ENCODE data around the gene MEIS2.

DNA sequence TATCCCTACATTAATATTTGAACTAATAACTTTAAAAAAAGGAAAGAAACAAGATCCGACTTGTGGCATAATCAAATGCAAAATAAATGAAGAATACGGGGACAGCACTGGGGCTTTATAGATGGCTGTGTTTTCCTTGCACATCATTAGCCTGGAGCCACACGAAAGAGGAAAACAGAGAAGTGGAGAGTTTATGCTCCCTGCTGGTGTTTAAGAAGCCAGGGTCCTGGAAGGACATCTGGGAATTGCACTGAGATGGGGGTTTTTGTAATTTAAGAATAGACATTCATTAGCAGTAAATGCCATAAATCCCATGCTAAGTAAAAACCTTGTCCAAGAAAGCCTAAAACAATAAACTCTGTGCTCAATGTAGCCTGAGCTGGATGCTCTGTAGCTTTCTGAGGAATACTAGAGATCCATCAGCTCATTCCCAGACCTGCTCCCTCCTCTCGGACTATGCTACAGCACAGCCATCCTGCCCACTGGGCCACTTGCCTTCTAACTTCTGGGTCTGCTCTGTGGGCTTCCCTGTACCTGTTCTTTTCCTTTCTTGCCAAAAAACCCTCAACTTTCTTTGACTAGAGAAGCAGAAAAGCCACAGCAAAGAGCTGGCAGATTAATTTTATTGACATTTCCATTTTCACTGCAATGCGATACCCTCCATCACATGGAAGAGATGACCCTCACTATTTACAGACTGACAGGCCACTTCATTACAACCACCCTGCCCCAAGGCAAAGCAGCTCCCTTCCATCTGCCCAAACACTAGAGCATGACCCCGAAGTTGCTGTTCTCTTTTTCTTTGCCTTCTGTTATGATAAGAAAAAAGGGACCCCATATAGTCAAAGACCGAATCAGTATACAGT, 62.3 kb downstream of the MEIS2 start:
- TF ChIP-seq CTCF (IDR thresholded peaks at IDR 0.05) (no peak), POLR2A (IDR thresholded peaks at IDR 0.05) (no peak)

Measured in thyroid gland (tissue), 4 donors.